GM12864 (cell line): ENCODE measurements around the gene CCDC184.
"Not testable (repeated sequence)": the region's sequence is repeated elsewhere in the genome, so short reads cannot be mapped to it uniquely, and the experiment has no call there.

ENCODE experiments used
- DNase-seq: peaks from one replicate; pipeline ENCODE4 v3.0.0-alpha.2; 2011; ENCODE audit warnings: low read depth
- H3K4me3 ChIP-seq: 2 replicates; pipeline ENCODE4 v1.5.1; 2011; ENCODE audit warnings: mild to moderate bottlenecking, low read depth, low read length, control low read depth
- CTCF ChIP-seq: IDR thresholded peaks from 2 replicates; pipeline ENCODE4 v1.5.1; 2011; ENCODE audit warnings: low read depth, mild to moderate bottlenecking, moderate library complexity, low read length, control low read depth, inconsistent platforms; ENCODE audit errors: missing control alignments

Gene CCDC184

GRCh38 chr12:48201516-48201915, 18.1 kb downstream of the CCDC184 start:
- no peak for DNase-seq
- no peak for TF ChIP-seq CTCF
- no peak overlapping the region for H3K4me3 ChIP-seq

DNA sequence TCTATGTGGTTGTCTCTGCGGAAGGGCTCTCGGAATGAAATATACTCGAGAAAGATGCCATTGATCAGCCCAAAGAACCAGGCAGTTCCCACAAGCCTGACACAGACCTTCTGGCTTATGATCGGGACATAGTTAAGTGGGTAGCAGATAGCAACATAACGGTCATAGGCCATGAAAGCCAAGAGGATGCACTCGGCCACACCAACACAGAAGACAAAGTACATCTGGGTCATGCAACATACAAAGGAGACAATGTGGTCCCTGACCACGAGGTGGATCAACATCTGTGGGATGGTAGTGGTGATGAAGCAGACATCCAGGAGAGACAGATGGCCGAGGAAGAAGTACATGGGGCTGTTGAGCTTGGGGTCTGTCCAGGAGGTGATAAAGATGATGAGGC, 19.3 kb downstream of the CCDC184 start:
- TF ChIP-seq CTCF = no peak

DNA sequence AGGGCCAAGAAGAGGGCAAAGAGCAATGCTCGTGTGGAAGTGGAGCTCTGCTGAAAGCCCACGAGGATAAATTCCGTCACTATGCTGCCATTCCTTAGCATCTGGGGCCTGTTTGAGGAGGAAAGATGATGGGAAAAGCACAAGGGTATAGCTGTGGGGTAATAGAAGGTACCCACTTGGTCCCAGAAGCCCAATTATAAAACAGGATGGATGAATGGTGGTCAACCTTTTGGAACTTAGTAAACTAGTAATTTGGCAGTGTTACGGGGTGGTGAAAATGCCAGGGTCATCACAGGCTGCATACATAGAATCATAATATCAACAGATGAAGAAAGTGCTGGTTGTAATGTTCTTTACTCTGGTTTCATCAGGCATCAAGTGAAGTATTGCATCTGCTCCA, 19.7 kb downstream of the CCDC184 start, which contains the start of gene OR10AD1:
Gene OR10AD1, minus strand, starts transcription at position 101 of the 400 bp plus-strand sequence. Its CDS starts 0 bp downstream, at position 101.
- TF ChIP-seq CTCF = no peak
- no peak within 1 kb of the TSS for H3K4me3 ChIP-seq
- DNase-seq = no peak

More for the DNA sequence above, 19.3 kb downstream of the CCDC184 start:
- DNase-seq = no peak
- no peak overlapping the region for H3K4me3 ChIP-seq

- not testable (repeated sequence) for DNase-seq, H3K4me3 ChIP-seq
Observed at GRCh38 chr12:48209495-48209894, 26.1 kb downstream of the CCDC184 start.

DNA sequence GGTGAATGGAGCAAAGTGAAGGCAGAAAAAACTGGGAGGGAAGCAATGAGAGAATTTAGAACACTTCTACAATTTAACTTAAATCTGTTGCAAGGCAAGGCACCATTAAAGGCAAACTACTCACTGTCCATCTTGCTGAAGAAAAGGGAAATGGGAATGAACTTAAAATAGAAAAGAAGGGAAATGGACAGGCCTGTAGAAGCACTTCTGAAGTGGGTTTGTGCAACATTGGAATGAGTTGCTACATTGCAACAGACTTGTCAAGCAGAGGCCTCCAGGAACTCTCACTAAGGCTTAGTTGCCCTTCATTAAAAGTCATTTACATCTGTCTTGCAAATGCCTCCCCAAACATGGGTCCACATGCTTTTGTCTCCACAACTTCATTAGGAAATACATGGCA, 33.3 kb downstream of the CCDC184 start:
- no peak for TF ChIP-seq CTCF
- no peak for DNase-seq

GRCh38 chr12:48219631-48220030, 36.2 kb downstream of the CCDC184 start:
- TF ChIP-seq CTCF = no peak
- H3K4me3 ChIP-seq = no peak overlapping the region
- no peak for DNase-seq

More for the DNA sequence above, 33.3 kb downstream of the CCDC184 start:
- no peak overlapping the region for H3K4me3 ChIP-seq

GRCh38 chr12:48220701-48221100, 37.3 kb downstream of the CCDC184 start:
- no peak overlapping the region for H3K4me3 ChIP-seq
- no peak for TF ChIP-seq CTCF
- DNase-seq = no peak
